Left ventricle myocardium inferior (tissue), 1 donor: ENCODE data around the gene RANBP17. TPM values are rescaled to one million over a fixed set of nuclear protein-coding genes. Genes with fewer than 3 reads are reported as not detected.

Source experiments
- DNase-seq: peaks from one replicate; pipeline ENCODE4 v3.0.0-alpha.2; 2020
- H3K27ac ChIP-seq: fragments of 200-600 bp; replicated peaks from 2 replicates; pipeline ENCODE4 v1.8.0; 2021
- H3K27me3 ChIP-seq: fragments of 200-600 bp; 2 replicates; pipeline ENCODE4 v1.8.0; 2021; ENCODE audit warnings: low read depth
- H3K36me3 ChIP-seq: fragments of 200-600 bp; 2 replicates; pipeline ENCODE4 v1.8.0; 2021
- H3K4me1 ChIP-seq: fragments of 200-600 bp; 2 replicates; pipeline ENCODE4 v1.8.0; 2021
- H3K4me3 ChIP-seq: fragments of 200-600 bp; 2 replicates; pipeline ENCODE4 v1.8.0; 2021; ENCODE audit warnings: mild to moderate bottlenecking, moderate library complexity
- H3K9me3 ChIP-seq: fragments of 200-600 bp; replicated peaks from 2 replicates; pipeline ENCODE4 v1.8.0; 2021
- CTCF ChIP-seq: fragments of 200-600 bp; IDR thresholded peaks from 2 replicates; pipeline ENCODE4 v1.8.0; 2021; ENCODE audit warnings: antibody characterized with exemption, mild to moderate bottlenecking, borderline replicate concordance
- intact Hi-C: fragments of 100-400 bp; cut with micrococcal nuclease; formaldehyde crosslinking; loops from one replicate; pipeline ENCODE4 v1.11.0; 2022
- total RNA-seq: library from RNA; stranded (reverse); fragmentation: NEBNext Ultra II Directional; extraction: Animal tissue kit (Norgen Biotek cat#: 25700); gene quantifications from one replicate; pipeline ENCODE4 v1.2.1, GENCODE V29; 2021
- donor health status: DM: no; HTN: yes; CAD: no; lungs with severe emphysema.

RANBP17 gene
- total RNA-seq, 1 donor from 2014 or later, result 6.5 TPM

DNA sequence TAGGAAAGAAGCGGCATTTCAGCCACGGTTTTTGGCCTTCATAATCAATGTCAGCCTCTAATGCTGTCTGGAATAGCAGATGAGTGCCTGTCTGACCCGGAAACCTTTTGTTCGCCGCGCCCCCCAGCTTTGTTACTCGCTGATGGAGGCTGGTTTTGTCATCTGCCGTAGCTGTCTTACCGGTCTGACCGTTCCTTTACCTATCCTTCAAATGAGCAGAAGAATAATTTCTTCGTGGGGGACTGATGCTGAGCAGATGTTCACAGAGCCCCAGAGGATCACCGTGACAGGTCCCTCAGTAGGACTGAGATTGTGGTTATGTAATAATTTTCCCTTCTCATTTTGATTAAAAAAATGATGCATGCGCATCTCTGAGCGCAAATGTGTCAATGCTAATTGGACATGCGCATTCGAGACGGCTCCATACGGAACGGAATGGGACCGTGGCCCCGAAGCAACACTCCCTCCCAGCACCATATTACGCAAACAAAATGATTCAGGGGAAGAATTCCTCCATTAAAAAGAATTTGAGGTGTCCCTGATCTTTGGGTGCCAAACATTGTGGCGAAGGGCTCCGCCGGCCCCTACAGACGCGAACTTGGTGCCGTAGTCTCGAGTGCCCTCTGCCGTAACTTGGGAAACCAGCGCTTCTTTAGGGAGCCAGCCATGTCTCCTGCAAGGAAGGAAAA is 474.8 kb downstream of the RANBP17 start:
- intact Hi-C loops, result no loop called here
- no peaks in the 10 kb centered on the region for H3K36me3 ChIP-seq
- no peak overlapping the region for H3K27ac ChIP-seq
- peaks cover 99% of the 10 kb centered on the region for H3K27me3 ChIP-seq
- peak overlapping the region; percentile 64 for H3K4me3 ChIP-seq
- peaks cover 6% of the 10 kb centered on the region for H3K4me1 ChIP-seq
- no peak for DNase-seq
- peak; percentile 68 for TF ChIP-seq CTCF
- H3K9me3 ChIP-seq, result no peaks in the 10 kb centered on the region

- Histone ChIP-seq H3K27ac (no peak overlapping the region), H3K4me1 (peaks cover 6% of the 10 kb centered on the region), H3K27me3 (peaks cover 98% of the 10 kb centered on the region), H3K36me3 (no peaks in the 10 kb centered on the region), H3K4me3 (peak overlapping the region; percentile 64), H3K9me3 (no peaks in the 10 kb centered on the region)
- intact Hi-C loops, result no loop called here
- no peak for TF ChIP-seq CTCF
- DNase-seq, result no peak
These were observed 475.4 kb downstream of the RANBP17 start for GRCh38 chr5:171337210-171337569.

DNA sequence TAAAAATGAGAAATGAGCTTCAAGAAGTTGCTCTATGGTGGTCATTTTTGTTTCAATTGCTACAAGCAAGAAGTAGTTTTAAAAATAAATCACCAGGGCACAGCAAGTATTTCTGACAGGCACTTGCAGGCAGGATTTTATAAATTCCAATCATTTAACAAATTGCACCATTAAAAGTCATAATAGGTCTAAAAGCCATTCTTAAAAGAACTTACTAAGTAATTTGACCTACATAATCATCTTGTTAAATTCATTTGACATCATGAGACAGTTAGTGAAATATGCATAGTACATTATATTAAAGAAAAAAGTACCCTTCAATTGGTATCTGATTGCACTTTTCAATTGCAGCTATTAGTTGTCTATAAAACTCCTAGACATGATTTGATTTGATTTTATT is 478.2 kb downstream of the RANBP17 start:
- Histone ChIP-seq H3K4me1 (peaks cover 6% of the 10 kb centered on the region), H3K4me3 (no peak overlapping the region), H3K27ac (no peak overlapping the region), H3K9me3 (no peaks in the 10 kb centered on the region), H3K27me3 (peaks cover 76% of the 10 kb centered on the region), H3K36me3 (no peaks in the 10 kb centered on the region)
- TF ChIP-seq CTCF, result no peak
- DNase-seq, result no peak
- intact Hi-C loops, result loop anchor here (5.0 kb wide), 1 partner anchor 133 kb away; no protein-coding TSS in a partner anchor

DNA sequence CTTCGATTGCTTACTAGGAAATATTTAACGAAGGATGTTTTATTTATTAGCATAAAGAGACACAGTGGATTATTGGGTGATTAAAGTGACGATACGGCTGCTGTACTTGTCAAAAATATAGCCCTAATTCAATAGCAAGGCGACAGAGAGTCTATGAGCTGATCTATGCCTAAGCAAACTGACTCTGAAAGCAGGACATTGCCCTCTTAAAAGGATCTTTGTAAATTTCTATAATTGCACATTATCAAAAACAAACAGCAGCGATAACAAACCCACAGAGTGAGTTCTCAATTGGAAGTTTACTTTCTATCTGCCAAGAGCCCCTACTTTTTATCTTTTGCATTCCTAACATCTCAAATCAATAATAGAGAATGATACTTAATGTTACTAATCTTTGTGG is 478.7 kb downstream of the RANBP17 start:
- H3K9me3 ChIP-seq, result no peaks in the 10 kb centered on the region
- TF ChIP-seq CTCF, result no peak
- DNase-seq, result no peak
- H3K4me1 ChIP-seq, result peaks cover 6% of the 10 kb centered on the region
- intact Hi-C loops, result loop anchor here (5.0 kb wide), 1 partner anchor 133 kb away; no protein-coding TSS in a partner anchor
- no peak overlapping the region for H3K27ac ChIP-seq
- H3K36me3 ChIP-seq, result no peaks in the 10 kb centered on the region
- no peak overlapping the region for H3K4me3 ChIP-seq
- H3K27me3 ChIP-seq, result peaks cover 72% of the 10 kb centered on the region

DNA sequence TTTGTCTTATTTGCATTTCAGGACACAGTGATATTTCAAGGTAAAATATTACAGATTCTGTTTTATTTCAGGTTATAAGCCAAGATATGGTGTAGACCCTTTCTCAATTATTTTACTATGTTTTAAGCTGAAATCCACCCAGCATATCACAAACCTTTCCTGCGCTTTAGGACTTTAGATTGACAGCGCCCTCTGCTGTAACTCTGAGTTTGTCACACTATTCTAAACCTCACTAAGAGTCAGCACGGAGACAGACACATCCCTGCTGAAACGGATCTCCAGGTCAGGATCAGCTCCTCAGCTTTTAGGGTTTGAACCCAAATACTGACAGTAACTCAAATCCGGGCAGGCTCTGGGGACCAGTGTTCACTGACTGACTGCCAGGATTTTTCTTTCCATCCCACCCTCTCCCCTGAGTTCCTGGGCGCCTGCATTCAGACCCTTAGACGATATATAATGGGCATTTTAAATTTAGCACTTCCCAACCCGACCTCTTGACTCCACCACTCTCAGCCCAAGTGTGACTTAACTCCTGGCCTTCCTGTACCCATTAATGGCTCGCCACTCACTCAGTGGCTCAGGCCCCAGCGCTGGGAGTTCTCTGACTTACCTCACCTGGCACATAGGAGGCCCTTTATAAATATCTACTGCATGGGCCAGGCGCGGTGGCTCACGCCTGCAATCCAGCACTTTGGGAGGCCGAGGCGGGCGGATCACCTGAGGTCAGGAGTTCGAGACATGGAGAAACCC is 480.7 kb downstream of the RANBP17 start:
- no peaks in the 10 kb centered on the region for H3K4me1 ChIP-seq
- intact Hi-C loops, result loop anchor here (5.0 kb wide), 1 partner anchor 135 kb away; no protein-coding TSS in a partner anchor
- no peak overlapping the region for H3K27ac ChIP-seq
- no peak for DNase-seq
- peak; percentile 68 for TF ChIP-seq CTCF
- H3K4me3 ChIP-seq, result no peak overlapping the region
- peaks cover 52% of the 10 kb centered on the region for H3K27me3 ChIP-seq
- no peaks in the 10 kb centered on the region for H3K36me3 ChIP-seq
- no peaks in the 10 kb centered on the region for H3K9me3 ChIP-seq
